HCT116 (cell line): Measurements from ENCODE around the gene KSR1. TPM values are rescaled to one million over a fixed set of nuclear protein-coding genes. Genes with fewer than 3 reads are reported as not detected.

ENCODE experiments used
- ATAC-seq: fragments of 200-7000 bp; cut with Tn5 transposase; 2 replicates; pipeline ENCODE4 v1.9.1; 2020; ENCODE audit warnings: mild to moderate bottlenecking, moderate library complexity
- BruUV-seq: library from RNA; stranded (reverse); fragments of 400-500 nt; replicated peaks from 2 replicates; lab custom pipeline; 2021; lab: Mats Ljungman, UMichigan
- CTCF ChIA-PET: fragments of 300-600 bp; sonication (Branson Sonifier 250); formaldehyde crosslinking; loops from one replicate; lab custom pipeline; 2021; ENCODE audit warnings: antibody characterized with exemption; lab: Charles Lee
- POLR2A ChIA-PET: fragments of 300-600, 350-600 bp; sonication (Branson Sonifier 250); formaldehyde crosslinking; loops from one replicate; lab custom pipeline; 2021; ENCODE audit warnings: antibody characterized with exemption; lab: Charles Lee
- RAD21 ChIA-PET, 2 experiments: fragments of 300-600 bp; sonication (Branson Sonifier 250); formaldehyde crosslinking; loops; one replicate each; lab custom pipeline; 2023; ENCODE audit warnings: low total read pairs in 2 of 2; ENCODE audit not compliant: uncharacterized antibody in 2 of 2, unreplicated experiment in 2 of 2, low non-redundant PET in 1 of 2; lab: Charles Lee
- DNase-seq: peaks from one replicate; pipeline ENCODE4 v3.0.0-alpha.2; 2010; ENCODE audit warnings: low read depth, low spot score
- H2AFZ ChIP-seq: fragments of 200-600 bp; shearing (Covaris generic), sonication (generic); 2 replicates; pipeline ENCODE4 v1.6.1; 2017; ENCODE audit warnings: low read depth, mixed run types, mixed read lengths, antibody characterized with exemption, low read length; ENCODE audit not compliant: poor library complexity, severe bottlenecking
- H3K27ac ChIP-seq: 2 replicates; pipeline ENCODE4 v1.5.1; 2012; ENCODE audit warnings: low read depth, low read length
- H3K27me3 ChIP-seq: fragments of 200-600 bp; sonication (generic); 2 replicates; pipeline ENCODE4 v1.6.1; 2016; ENCODE audit warnings: mixed run types, low read length, mixed read lengths; ENCODE audit not compliant: insufficient read depth
- H3K36me3 ChIP-seq, 2 experiments: fragments of 200-500 bp in 1 of 2; fragments of 200-600 bp in 1 of 2; sonication (Bioruptor generic) in 1 of 2; sonication (generic) in 1 of 2; 2 replicates each; pipeline versions ENCODE4 v1.5.1 to v1.6.1; 2014 to 2016; ENCODE audit warnings: low read length in 2 of 2, inconsistent platforms in 1 of 2, mixed read lengths in 1 of 2, mixed run types in 1 of 2; ENCODE audit not compliant: insufficient read depth in 2 of 2, control insufficient read depth in 1 of 2
- H3K4me1 ChIP-seq, 2 experiments: fragments of 200-600 bp in 1 of 2; sonication (generic) in 1 of 2; 2 replicates each; pipeline versions ENCODE4 v1.5.1 to v1.6.1; 2012 to 2017; ENCODE audit warnings: low read length in 2 of 2, inconsistent platforms in 1 of 2, mild to moderate bottlenecking in 1 of 2, mixed read lengths in 1 of 2, mixed run types in 1 of 2, moderate library complexity in 1 of 2; ENCODE audit not compliant: insufficient read depth in 2 of 2, control insufficient read depth in 1 of 2
- H3K4me2 ChIP-seq: fragments of 200-600 bp; sonication (generic); 2 replicates; pipeline ENCODE4 v1.6.1; 2017; ENCODE audit warnings: mixed run types, low read length, mixed read lengths
- H3K4me3 ChIP-seq, 2 experiments: fragments of 200-600 bp in 1 of 2; sonication (generic) in 1 of 2; replicated peaks in 1 of 2; 2 replicates each; pipeline ENCODE4 v1.5.1; 2011 to 2016; ENCODE audit warnings: low read length in 2 of 2, control low read depth in 1 of 2, low read depth in 1 of 2, mild to moderate bottlenecking in 1 of 2, mixed read lengths in 1 of 2, mixed run types in 1 of 2
- H3K79me2 ChIP-seq: fragments of 200-600 bp; sonication (generic); 2 replicates; pipeline ENCODE4 v1.6.1; 2017; ENCODE audit warnings: mild to moderate bottlenecking, mixed run types, low read length, moderate library complexity, mixed read lengths; ENCODE audit not compliant: insufficient read depth
- H3K9ac ChIP-seq: fragments of 200-600 bp; sonication (generic); 2 replicates; pipeline ENCODE4 v1.6.1; 2016; ENCODE audit warnings: low read length, mixed read lengths
- H3K9me2 ChIP-seq: fragments of 200-600 bp; sonication (generic), shearing (Covaris generic); 2 replicates; pipeline ENCODE4 v1.6.1; 2017; ENCODE audit warnings: mixed run types, mild to moderate bottlenecking, moderate library complexity; ENCODE audit not compliant: insufficient read depth
- H3K9me3 ChIP-seq, 2 experiments: fragments of 200-500 bp in 1 of 2; fragments of 200-600 bp in 1 of 2; sonication (Bioruptor generic) in 1 of 2; sonication (generic) in 1 of 2; 2 replicates each; pipeline ENCODE4 v1.6.1; 2014 to 2017; ENCODE audit warnings: low read length in 2 of 2, mixed read lengths in 2 of 2, inconsistent platforms in 1 of 2, low read depth in 1 of 2, mild to moderate bottlenecking in 1 of 2, mixed run types in 1 of 2, moderate library complexity in 1 of 2; ENCODE audit not compliant: control insufficient read depth in 1 of 2, insufficient read depth in 1 of 2
- H4K20me1 ChIP-seq: fragments of 200-600 bp; sonication (generic), shearing (Covaris generic); 2 replicates; pipeline ENCODE4 v1.6.1; 2017; ENCODE audit warnings: mixed run types, mild to moderate bottlenecking, moderate library complexity; ENCODE audit not compliant: insufficient read depth
- EGR1 ChIP-seq: IDR thresholded peaks from 2 replicates; pipeline ENCODE4 v1.6.1; 2012; ENCODE audit warnings: low read depth
- JUND ChIP-seq: IDR thresholded peaks from 2 replicates; pipeline ENCODE4 v1.6.1; 2012
- SIN3A ChIP-seq: IDR thresholded peaks from 2 replicates; pipeline ENCODE4 v1.6.1; 2012; ENCODE audit warnings: low read depth
- SP1 ChIP-seq: IDR thresholded peaks from 2 replicates; pipeline ENCODE4 v1.6.1; 2012; ENCODE audit warnings: low read depth
- YY1 ChIP-seq: IDR thresholded peaks from 2 replicates; pipeline ENCODE4 v1.6.1; 2011; ENCODE audit warnings: low read length, low read depth, moderate library complexity, mild to moderate bottlenecking; ENCODE audit not compliant: insufficient replicate concordance; ENCODE audit errors: extremely low read depth
- ZNF274 ChIP-seq: fragments of 200-500 bp; sonication (Bioruptor generic); IDR thresholded peaks from 2 replicates; pipeline ENCODE4 v1.6.1; 2014; ENCODE audit warnings: mild to moderate bottlenecking, low read depth, low read length, inconsistent platforms
- intact Hi-C: fragments of 100-400 bp; cut with micrococcal nuclease; formaldehyde crosslinking; loops from 2 replicates; pipeline ENCODE4 v1.10.0; 2022
- total RNA-seq: library from RNA; stranded (reverse); gene quantifications from one replicate; pipeline ENCODE4 v1.2.1, GENCODE V29; 2021; ENCODE audit not compliant: unreplicated experiment
- TF ChIP-seq, protein P1 (sequence below): IDR thresholded peaks from 2 replicates; pipeline ENCODE4 v1.6.1; 2012
- TF ChIP-seq, protein P2 (sequence below), 3 experiments: fragments of 200-600 bp in 1 of 3; sonication (generic) in 1 of 3; IDR thresholded peaks in 2 of 3; conservative IDR thresholded peaks in 1 of 3; 2 replicates each; pipeline ENCODE4 v1.5.1; 2012 to 2017; ENCODE audit warnings: low read depth in 2 of 3, low read length in 2 of 3, antibody characterized with exemption in 1 of 3, borderline replicate concordance in 1 of 3, control low read depth in 1 of 3, mild to moderate bottlenecking in 1 of 3, mixed read lengths in 1 of 3, mixed run types in 1 of 3, moderate library complexity in 1 of 3; ENCODE audit not compliant: insufficient read depth in 1 of 3
- TF ChIP-seq, protein P3 (sequence below): IDR thresholded peaks from 2 replicates; pipeline ENCODE4 v1.6.1; 2011; ENCODE audit warnings: mild to moderate bottlenecking, low read length, moderate library complexity; ENCODE audit not compliant: insufficient replicate concordance; ENCODE audit errors: extremely low read depth

KSR1 gene
- total RNA-seq, 1 experiment from 2014 or later: 16.5 TPM

DNA sequence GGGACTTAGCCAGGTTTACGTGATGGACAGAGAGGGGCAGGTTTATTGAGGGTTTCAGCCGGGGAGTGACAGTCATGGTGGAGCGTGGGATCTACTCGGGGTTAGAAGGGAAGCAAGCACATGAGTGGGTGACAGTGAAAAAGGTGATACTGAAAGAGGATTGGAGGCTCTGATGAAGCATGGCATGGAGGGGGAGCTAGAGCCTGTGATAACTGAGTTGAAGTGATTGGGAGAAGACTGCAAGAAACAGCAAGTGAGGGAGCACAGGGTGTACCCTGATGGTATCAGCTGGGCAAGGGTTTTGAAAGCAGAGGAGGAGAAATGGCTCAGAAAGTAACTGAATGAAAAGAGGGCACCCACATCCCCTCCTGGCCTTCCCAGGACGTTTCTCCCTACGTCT lies 6.7 kb upstream of the KSR1 start:
- Histone ChIP-seq H3K27ac (no peak overlapping the region), H3K9me3 (no peaks in the 10 kb centered on the region), H3K9ac (no peak overlapping the region), H4K20me1 (no peaks in the 10 kb centered on the region), H3K4me3 (no peak overlapping the region), H3K9me2 (no peaks in the 10 kb centered on the region), H2AFZ (no peak overlapping the region), H3K4me2 (no peak overlapping the region), H3K36me3 (no peaks in the 10 kb centered on the region), H3K4me1 (peaks cover 0 to 4% of the 10 kb centered on the region in 2 experiments; a peak in 1 of 4 replicates), H3K79me2 (no peaks in the 10 kb centered on the region), H3K27me3 (no peaks in the 10 kb centered on the region)
- BruUV-seq: no TSS peak
- TF ChIP-seq, protein P1, sequence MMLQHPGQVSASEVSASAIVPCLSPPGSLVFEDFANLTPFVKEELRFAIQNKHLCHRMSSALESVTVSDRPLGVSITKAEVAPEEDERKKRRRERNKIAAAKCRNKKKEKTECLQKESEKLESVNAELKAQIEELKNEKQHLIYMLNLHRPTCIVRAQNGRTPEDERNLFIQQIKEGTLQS: no peak
- TF ChIP-seq ZNF274 (no peak), YY1 (no peak), EGR1 (no peak), SP1 (no peak), SIN3A (no peak)
- TF ChIP-seq, protein P2, sequence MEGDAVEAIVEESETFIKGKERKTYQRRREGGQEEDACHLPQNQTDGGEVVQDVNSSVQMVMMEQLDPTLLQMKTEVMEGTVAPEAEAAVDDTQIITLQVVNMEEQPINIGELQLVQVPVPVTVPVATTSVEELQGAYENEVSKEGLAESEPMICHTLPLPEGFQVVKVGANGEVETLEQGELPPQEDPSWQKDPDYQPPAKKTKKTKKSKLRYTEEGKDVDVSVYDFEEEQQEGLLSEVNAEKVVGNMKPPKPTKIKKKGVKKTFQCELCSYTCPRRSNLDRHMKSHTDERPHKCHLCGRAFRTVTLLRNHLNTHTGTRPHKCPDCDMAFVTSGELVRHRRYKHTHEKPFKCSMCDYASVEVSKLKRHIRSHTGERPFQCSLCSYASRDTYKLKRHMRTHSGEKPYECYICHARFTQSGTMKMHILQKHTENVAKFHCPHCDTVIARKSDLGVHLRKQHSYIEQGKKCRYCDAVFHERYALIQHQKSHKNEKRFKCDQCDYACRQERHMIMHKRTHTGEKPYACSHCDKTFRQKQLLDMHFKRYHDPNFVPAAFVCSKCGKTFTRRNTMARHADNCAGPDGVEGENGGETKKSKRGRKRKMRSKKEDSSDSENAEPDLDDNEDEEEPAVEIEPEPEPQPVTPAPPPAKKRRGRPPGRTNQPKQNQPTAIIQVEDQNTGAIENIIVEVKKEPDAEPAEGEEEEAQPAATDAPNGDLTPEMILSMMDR (IDR thresholded peaks at IDR 0.05 in 2 of 3, conservative IDR thresholded peaks at IDR 0.05 in 1 of 3; ENCODE audit: borderline replicate concordance in 1 of 3, insufficient read depth in 1 of 3, low read depth in 2 of 3, low read length in 2 of 3): no peak
- no peak for ATAC-seq
- CTCF ChIA-PET: no interaction called here
- DNase-seq: no peak
- intact Hi-C loops: no loop called here
- RAD21 ChIA-PET: no interaction called here
- POLR2A ChIA-PET: no interaction called here

DNA sequence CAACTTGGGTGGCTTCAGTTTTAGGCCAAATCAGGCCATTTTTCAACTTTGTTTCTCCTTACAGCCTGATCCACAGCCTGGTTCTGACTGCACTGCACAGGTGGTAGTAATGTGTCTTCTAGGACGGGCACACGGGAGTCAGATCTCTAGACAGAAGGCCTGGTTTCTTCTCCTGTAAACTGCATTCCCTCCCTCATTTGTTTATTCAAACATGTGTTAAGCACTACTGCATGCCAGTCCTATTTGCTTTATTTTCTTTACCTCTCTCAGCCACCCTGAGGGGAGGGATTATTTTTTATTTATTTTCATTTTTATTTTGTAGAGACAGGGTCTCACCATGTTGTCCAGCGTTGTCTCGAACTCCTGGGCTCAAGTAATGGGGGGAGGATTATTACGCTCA lies 6.3 kb upstream of the KSR1 start:
- H3K4me1 ChIP-seq: peaks cover 0 to 4% of the 10 kb centered on the region in 2 experiments; a peak in 1 of 4 replicates
- H3K36me3 ChIP-seq: no peaks in the 10 kb centered on the region
- H3K9me3 ChIP-seq: no peaks in the 10 kb centered on the region
- BruUV-seq: no TSS peak
- no peak overlapping the region for H3K9ac ChIP-seq
- H3K9me2 ChIP-seq: no peaks in the 10 kb centered on the region
- H3K27me3 ChIP-seq: no peaks in the 10 kb centered on the region
- H3K27ac ChIP-seq: no peak overlapping the region
- RAD21 ChIA-PET: no interaction called here
- POLR2A ChIA-PET: no interaction called here
- no peak for TF ChIP-seq JUND
- TF ChIP-seq, protein P1: no peak
- TF ChIP-seq, protein P3, sequence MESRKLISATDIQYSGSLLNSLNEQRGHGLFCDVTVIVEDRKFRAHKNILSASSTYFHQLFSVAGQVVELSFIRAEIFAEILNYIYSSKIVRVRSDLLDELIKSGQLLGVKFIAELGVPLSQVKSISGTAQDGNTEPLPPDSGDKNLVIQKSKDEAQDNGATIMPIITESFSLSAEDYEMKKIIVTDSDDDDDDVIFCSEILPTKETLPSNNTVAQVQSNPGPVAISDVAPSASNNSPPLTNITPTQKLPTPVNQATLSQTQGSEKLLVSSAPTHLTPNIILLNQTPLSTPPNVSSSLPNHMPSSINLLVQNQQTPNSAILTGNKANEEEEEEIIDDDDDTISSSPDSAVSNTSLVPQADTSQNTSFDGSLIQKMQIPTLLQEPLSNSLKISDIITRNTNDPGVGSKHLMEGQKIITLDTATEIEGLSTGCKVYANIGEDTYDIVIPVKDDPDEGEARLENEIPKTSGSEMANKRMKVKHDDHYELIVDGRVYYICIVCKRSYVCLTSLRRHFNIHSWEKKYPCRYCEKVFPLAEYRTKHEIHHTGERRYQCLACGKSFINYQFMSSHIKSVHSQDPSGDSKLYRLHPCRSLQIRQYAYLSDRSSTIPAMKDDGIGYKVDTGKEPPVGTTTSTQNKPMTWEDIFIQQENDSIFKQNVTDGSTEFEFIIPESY: no peak
- H3K79me2 ChIP-seq: no peaks in the 10 kb centered on the region
- H3K4me2 ChIP-seq: no peak overlapping the region
- CTCF ChIA-PET: no interaction called here
- no peak overlapping the region for H3K4me3 ChIP-seq
- ATAC-seq: no peak
- intact Hi-C loops: no loop called here
- no peak for DNase-seq
- H4K20me1 ChIP-seq: no peaks in the 10 kb centered on the region
- no peak overlapping the region for H2AFZ ChIP-seq
